ENCODE results near the gene TMEM45B. TPM values are rescaled to one million over a fixed set of nuclear protein-coding genes. Genes with fewer than 3 reads are reported as not detected.
"Not testable (repeated sequence)": the region's sequence is repeated elsewhere in the genome, so short reads cannot be mapped to it uniquely, and the experiment has no call there.

The TMEM45B gene
- total RNA-seq, 1 donor from 2014 or later, result not detected

- DNase-seq (ENCODE audit: low spot score in 2 of 2), result no peak
- Histone ChIP-seq H3K27me3 (no peaks in the 10 kb centered on the region), H3K27ac (no peak overlapping the region), H3K4me3 (no peak overlapping the region), H3K36me3 (no peaks in the 10 kb centered on the region), H3K4me1 (no peaks in the 10 kb centered on the region), H3K9me3 (no peaks in the 10 kb centered on the region)
- intact Hi-C loops (cut with DNase I), result no loop called here
- TF ChIP-seq CTCF (IDR thresholded peaks at IDR 0.05), result no peak
These were observed 26.5 kb downstream of the TMEM45B start for GRCh38 chr11:129842138-129842537.

GRCh38 chr11:129846508-129847335 lies 31.1 kb downstream of the TMEM45B start:
- Histone ChIP-seq H3K27me3 (no peaks in the 10 kb centered on the region), H3K4me3 (no peak overlapping the region), H3K36me3 (no peaks in the 10 kb centered on the region), H3K9me3 (no peaks in the 10 kb centered on the region), H3K4me1 (no peaks in the 10 kb centered on the region), H3K27ac (no peak overlapping the region)
- no peak for TF ChIP-seq CTCF (IDR thresholded peaks at IDR 0.05)
- intact Hi-C loops (cut with DNase I), result no loop called here
- DNase-seq (ENCODE audit: low spot score in 2 of 2), result no peak

- H3K27ac ChIP-seq; H3K9me3 ChIP-seq; H3K4me3 ChIP-seq; H3K36me3 ChIP-seq; H3K4me1 ChIP-seq; H3K27me3 ChIP-seq; intact Hi-C loops (cut with DNase I); DNase-seq (ENCODE audit: low spot score in 2 of 2): not testable (repeated sequence)
These were observed 31.7 kb downstream of the TMEM45B start for GRCh38 chr11:129847361-129847760.

- no peaks in the 10 kb centered on the region for H3K27me3 ChIP-seq
- H3K4me1 ChIP-seq, result no peaks in the 10 kb centered on the region
- intact Hi-C loops (cut with DNase I), result no loop called here
- no peak overlapping the region for H3K27ac ChIP-seq
- H3K9me3 ChIP-seq, result no peaks in the 10 kb centered on the region
- no peak for TF ChIP-seq CTCF (IDR thresholded peaks at IDR 0.05)
- no peak overlapping the region for H3K4me3 ChIP-seq
- DNase-seq (ENCODE audit: low spot score in 2 of 2), result no peak
- no peaks in the 10 kb centered on the region for H3K36me3 ChIP-seq
These were observed 33.9 kb downstream of the TMEM45B start for GRCh38 chr11:129849447-129850130.

GRCh38 chr11:129852125-129852740 lies 36.6 kb downstream of the TMEM45B start:
- no peak overlapping the region for H3K27ac ChIP-seq
- H3K9me3 ChIP-seq, result no peaks in the 10 kb centered on the region
- TF ChIP-seq CTCF (IDR thresholded peaks at IDR 0.05), result no peak
- intact Hi-C loops (cut with DNase I), result no loop called here
- no peaks in the 10 kb centered on the region for H3K36me3 ChIP-seq
- no peaks in the 10 kb centered on the region for H3K4me1 ChIP-seq
- no peak for DNase-seq (ENCODE audit: low spot score in 2 of 2)
- no peaks in the 10 kb centered on the region for H3K27me3 ChIP-seq
- no peak overlapping the region for H3K4me3 ChIP-seq
